ENCODE results near the gene TEX47.
A peak's percentile ranks its signal among the peaks of the same experiment; 100 is the strongest.

TEX47 gene

GRCh38 chr7:88795553-88795952, at the start of gene TEX47:
Gene TEX47 (minus strand): TSS chr7:88795737. CDS start chr7:88794942, 795 bp downstream.
- DNase-seq, result no peak

- DNase-seq, result no peak
These were observed 49.6 kb upstream of the TEX47 start for GRCh38 chr7:88845091-88845490.

- DNase-seq, result no peak
These were observed 46.7 kb upstream of the TEX47 start for GRCh38 chr7:88842201-88842600.

- peak; percentile 43 for DNase-seq
These were observed 39.7 kb upstream of the TEX47 start for GRCh38 chr7:88835147-88835728.

- no peak for DNase-seq
These were observed 30.7 kb upstream of the TEX47 start for GRCh38 chr7:88826222-88826621.

GRCh38 chr7:88818552-88818951, 23.0 kb upstream of the TEX47 start:
- no peak for DNase-seq

GRCh38 chr7:88806280-88807037, 10.9 kb upstream of the TEX47 start:
- DNase-seq, result no peak

GRCh38 chr7:88801046-88801445, 5.5 kb upstream of the TEX47 start:
- DNase-seq, result no peak

- DNase-seq, result no peak
These were observed 3.2 kb downstream of the TEX47 start for GRCh38 chr7:88792361-88792760.

GRCh38 chr7:88791891-88792290, 3.6 kb downstream of the TEX47 start:
- no peak for DNase-seq

- DNase-seq, result peak; percentile 7
These were observed 6.0 kb downstream of the TEX47 start for GRCh38 chr7:88789480-88790064.

- no peak for DNase-seq
These were observed 7.8 kb downstream of the TEX47 start for GRCh38 chr7:88787777-88788176.

- no peak for DNase-seq
These were observed 19.7 kb downstream of the TEX47 start for GRCh38 chr7:88775838-88776237.

GRCh38 chr7:88772776-88773175, 22.8 kb downstream of the TEX47 start:
- no peak for DNase-seq

- DNase-seq, result no peak
These were observed 24.1 kb downstream of the TEX47 start for GRCh38 chr7:88771417-88771816.

- DNase-seq, result no peak
These were observed 33.8 kb downstream of the TEX47 start for GRCh38 chr7:88761779-88762178.

- no peak for DNase-seq
These were observed 35.4 kb downstream of the TEX47 start for GRCh38 chr7:88760136-88760515.

GRCh38 chr7:88759230-88760135, 36.1 kb downstream of the TEX47 start, which contains the start of gene ZNF804B:
Gene ZNF804B (plus strand): TSS chr7:88759700. CDS start chr7:88759977, 277 bp downstream.
- DNase-seq, result no peak

GRCh38 chr7:88758381-88759229, 36.9 kb downstream of the TEX47 start:
- no peak for DNase-seq

- DNase-seq, result no peak
These were observed 38.2 kb downstream of the TEX47 start for GRCh38 chr7:88757371-88757770.

- no peak for DNase-seq
These were observed 38.7 kb downstream of the TEX47 start for GRCh38 chr7:88756802-88757201.

- no peak for DNase-seq
These were observed 49.4 kb downstream of the TEX47 start for GRCh38 chr7:88746126-88746525.

Data from NCI-H2171 treated with DMSO at 0.1 percent for 48 hours (cell line).